GM12878 (cell line): ENCODE results near the gene NMT1. TPM values are rescaled to one million over a fixed set of nuclear protein-coding genes. Genes with fewer than 3 reads are reported as not detected.

Experiments used
- ATAC-seq: fragments of 200-7000 bp; cut with Tn5 transposase; 3 replicates; pipeline ENCODE4 v1.9.1; 2020; ENCODE audit warnings: mild to moderate bottlenecking, moderate library complexity
- BruUV-seq: library from RNA; stranded (reverse); fragments of 400-500 nt; replicated peaks from 2 replicates; lab custom pipeline; 2021; lab: Mats Ljungman, UMichigan
- CTCF ChIA-PET: fragments of 300-600 bp; sonication (Branson Sonifier 250); formaldehyde crosslinking; extraction: SDS; loops from one replicate; lab custom pipeline; 2021; ENCODE audit warnings: inconsistent platforms; lab: Yijun Ruan, JAX
- POLR2A ChIA-PET: fragments of 350-600 bp; formaldehyde crosslinking; extraction: SDS; loops from one replicate; lab custom pipeline; 2021; ENCODE audit warnings: inconsistent platforms; lab: Charles Lee
- RAD21 ChIA-PET: fragments of 300-600 bp; sonication (Branson Sonifier 250); formaldehyde crosslinking; loops from one replicate; lab custom pipeline; 2023; ENCODE audit warnings: antibody characterized with exemption; ENCODE audit not compliant: unreplicated experiment; lab: Charles Lee
- SMC1A ChIA-PET: fragments of 300-600 bp; sonication (Branson Sonifier 250); formaldehyde crosslinking; loops from one replicate; lab custom pipeline; 2023; ENCODE audit not compliant: unreplicated experiment, uncharacterized antibody; lab: Charles Lee
- DNase-seq: peaks from one replicate; pipeline ENCODE4 v3.0.0-alpha.2; 2011; ENCODE audit warnings: low read depth, low spot score
- FAIRE-seq: peaks from 3 replicates; lab custom pipeline; 2011; peaks lifted over from hg19 to GRCh38; lab: Jason Lieb, UNC
- H2AFZ ChIP-seq: 2 replicates; pipeline ENCODE4 v1.6.0; 2011; ENCODE audit warnings: low read depth, low read length, control low read depth; ENCODE audit not compliant: control insufficient read depth
- H3K27ac ChIP-seq: 2 replicates; pipeline ENCODE4 v1.5.1; 2011; ENCODE audit warnings: control low read depth; ENCODE audit not compliant: control insufficient read depth, insufficient read depth
- H3K27me3 ChIP-seq, 2 experiments: replicated peaks in 1 of 2; 2 replicates each; pipeline versions ENCODE4 v1.6.0 to v1.6.1; 2011; ENCODE audit warnings: low read length in 1 of 2; ENCODE audit not compliant: control insufficient read depth in 2 of 2, insufficient read depth in 2 of 2
- H3K36me3 ChIP-seq, 2 experiments: 2 replicates each; pipeline ENCODE4 v1.5.1; 2011; ENCODE audit warnings: low read length in 1 of 2; ENCODE audit not compliant: control insufficient read depth in 2 of 2, insufficient read depth in 2 of 2
- H3K4me1 ChIP-seq: 2 replicates; pipeline ENCODE4 v1.6.1; 2011; ENCODE audit warnings: mild to moderate bottlenecking, low read length, moderate library complexity, mixed read lengths; ENCODE audit not compliant: control insufficient read depth, insufficient read depth
- H3K4me2 ChIP-seq: 2 replicates; pipeline ENCODE4 v1.6.0; 2011; ENCODE audit warnings: control low read depth; ENCODE audit not compliant: control insufficient read depth, insufficient read depth
- H3K4me3 ChIP-seq: fragments of 200-600 bp; sonication (generic); 2 replicates; pipeline ENCODE4 v1.5.1; 2016
- H3K79me2 ChIP-seq: 2 replicates; pipeline ENCODE4 v1.6.0; 2011; ENCODE audit warnings: low read length; ENCODE audit not compliant: control insufficient read depth, insufficient read depth
- H3K9ac ChIP-seq: 2 replicates; pipeline ENCODE4 v1.8.0; 2011; ENCODE audit warnings: low read length, control low read depth, mixed read lengths; ENCODE audit not compliant: control insufficient read depth, insufficient read depth
- H3K9me3 ChIP-seq: replicated peaks from 3 replicates; pipeline ENCODE4 v1.5.1; 2011; ENCODE audit warnings: mild to moderate bottlenecking, low read length; ENCODE audit not compliant: control insufficient read depth, insufficient read depth
- H4K20me1 ChIP-seq: 2 replicates; pipeline ENCODE4 v1.6.0; 2011; ENCODE audit not compliant: control insufficient read depth, insufficient read depth
- CBX5 ChIP-seq: sonication (generic); IDR thresholded peaks from 2 replicates; pipeline ENCODE4 v1.6.1; 2016; ENCODE audit warnings: low read depth, moderate library complexity, mild to moderate bottlenecking, inconsistent platforms
- EED ChIP-seq: sonication (generic); IDR thresholded peaks from 2 replicates; pipeline ENCODE4 v1.6.1; 2016; ENCODE audit warnings: antibody characterized with exemption, low read depth
- EGR1 ChIP-seq, 2 experiments: IDR thresholded peaks; 1 replicate in 1 of 2; 2 replicates in 1 of 2; pipeline ENCODE4 v1.6.1; 2011 to 2012; ENCODE audit warnings: low read depth in 2 of 2, low read length in 2 of 2, borderline replicate concordance in 1 of 2, mild to moderate bottlenecking in 1 of 2, moderate library complexity in 1 of 2
- IKZF2 ChIP-seq, 2 experiments: fragments of 450-650 bp; IDR thresholded peaks; 2 replicates each; pipeline ENCODE4 v1.6.1; 2017; ENCODE audit warnings: mild to moderate bottlenecking in 2 of 2, moderate library complexity in 2 of 2
- KLF5 ChIP-seq: fragments of 450-650 bp; IDR thresholded peaks from 2 replicates; pipeline ENCODE4 v1.6.1; 2014; ENCODE audit warnings: mild to moderate bottlenecking; ENCODE audit not compliant: partially characterized antibody
- MEF2A ChIP-seq: IDR thresholded peaks from 2 replicates; pipeline ENCODE4 v1.6.1; 2011; ENCODE audit warnings: low read depth, mild to moderate bottlenecking, low read length, moderate library complexity; ENCODE audit not compliant: insufficient read depth
- MXI1 ChIP-seq: fragments of 150-350 bp; IDR thresholded peaks from 2 replicates; pipeline ENCODE4 v1.6.1; 2011; ENCODE audit warnings: low read depth, mild to moderate bottlenecking, inconsistent platforms, low read length, improper control_type of control experiment
- NFIC ChIP-seq: IDR thresholded peaks from 2 replicates; pipeline ENCODE4 v1.6.1; 2012; ENCODE audit warnings: low read depth, mild to moderate bottlenecking, inconsistent platforms, low read length, moderate library complexity
- RAD21 ChIP-seq: IDR thresholded peaks from 2 replicates; pipeline ENCODE4 v1.6.1; 2011; ENCODE audit warnings: mild to moderate bottlenecking, low read depth, low read length, moderate library complexity; ENCODE audit not compliant: insufficient read depth
- RBBP5 ChIP-seq: fragments of 200-600 bp; sonication (generic); conservative IDR thresholded peaks from 2 replicates; pipeline ENCODE4 v1.6.1; 2016
- SREBF1 ChIP-seq: IDR thresholded peaks from 2 replicates; pipeline ENCODE4 v1.6.1; 2012; ENCODE audit warnings: mild to moderate bottlenecking, low read length
- WGBS: methylation state at CpG from one replicate; pipeline ENCODE4 v1.1.6; 2016; ENCODE audit warnings: low lambda C conversion rate; ENCODE audit not compliant: insufficient replicate concordance, insufficient coverage; ENCODE audit errors: missing lambda C conversion rate; 5-methylcytosine and 5-hydroxymethylcytosine counted together
- in situ Hi-C: fragments of 300-500 bp; cut with MboI; formaldehyde crosslinking; loops from 9 replicates; pipeline ENCODE4 v1.14.3; 2018; ENCODE audit warnings: mixed read lengths
- intact Hi-C: fragments of 100-400 bp; cut with micrococcal nuclease; formaldehyde crosslinking; loops from one replicate; pipeline ENCODE4 v1.14.2; 2022; ENCODE audit not compliant: unreplicated experiment
- polyA plus RNA-seq, 11 experiments: library from polyadenylated mRNA; depleted of rRNA in 4 of 11; unstranded in 6 of 11; stranded (reverse) in 5 of 11; fragments of >200 nt; fragmentation: Nextera tagmentation in 4 of 11; fragmentation: Illumina TruSeq in 1 of 11; extraction: Ambion mirVana in 4 of 11; extraction: Trizol in 1 of 11; gene quantifications; 1 replicate in 1 of 11; 2 replicates in 10 of 11; pipeline versions ENCODE4 v1.2.1 to v1.2.3, GENCODE V29; 2011 to 2016; ENCODE audit warnings: inconsistent platforms in 2 of 11, missing spikeins in 2 of 11, low read depth in 1 of 11
- total RNA-seq, 4 experiments: library from RNA; depleted of rRNA in 3 of 4; stranded (reverse); fragments of >200 nt in 3 of 4; fragmentation: Illumina TruSeq in 1 of 4; extraction: Trizol in 1 of 4; gene quantifications; 2 replicates each; pipeline versions ENCODE4 v1.2.1 to v1.2.3, GENCODE V29; 2013 to 2021
- TF ChIP-seq, protein P1 (sequence below): fragments of 450-650 bp; conservative IDR thresholded peaks from 2 replicates; pipeline ENCODE4 v1.6.1; 2017; ENCODE audit warnings: mild to moderate bottlenecking, moderate library complexity
- TF ChIP-seq, protein P2 (sequence below): fragments of 450-650 bp; IDR thresholded peaks from 2 replicates; pipeline ENCODE4 v1.6.1; 2017; ENCODE audit warnings: antibody characterized with exemption, mild to moderate bottlenecking, moderate library complexity
- TF ChIP-seq, protein P3 (sequence below): fragments of 450-650 bp; IDR thresholded peaks from 2 replicates; pipeline ENCODE4 v1.6.1; 2017; ENCODE audit warnings: borderline replicate concordance
- TF ChIP-seq, protein P4 (sequence below): IDR thresholded peaks from 2 replicates; pipeline ENCODE4 v1.6.1; 2012; ENCODE audit warnings: low read depth, low read length, improper control_type of control experiment

Gene NMT1
- total and polyA plus RNA-seq, 10 of the 15 experiments (the other 5 are each of a cell fraction or from before 2014, with no cell fraction given) = 96.7 to 395 (median 222) TPM

DNA sequence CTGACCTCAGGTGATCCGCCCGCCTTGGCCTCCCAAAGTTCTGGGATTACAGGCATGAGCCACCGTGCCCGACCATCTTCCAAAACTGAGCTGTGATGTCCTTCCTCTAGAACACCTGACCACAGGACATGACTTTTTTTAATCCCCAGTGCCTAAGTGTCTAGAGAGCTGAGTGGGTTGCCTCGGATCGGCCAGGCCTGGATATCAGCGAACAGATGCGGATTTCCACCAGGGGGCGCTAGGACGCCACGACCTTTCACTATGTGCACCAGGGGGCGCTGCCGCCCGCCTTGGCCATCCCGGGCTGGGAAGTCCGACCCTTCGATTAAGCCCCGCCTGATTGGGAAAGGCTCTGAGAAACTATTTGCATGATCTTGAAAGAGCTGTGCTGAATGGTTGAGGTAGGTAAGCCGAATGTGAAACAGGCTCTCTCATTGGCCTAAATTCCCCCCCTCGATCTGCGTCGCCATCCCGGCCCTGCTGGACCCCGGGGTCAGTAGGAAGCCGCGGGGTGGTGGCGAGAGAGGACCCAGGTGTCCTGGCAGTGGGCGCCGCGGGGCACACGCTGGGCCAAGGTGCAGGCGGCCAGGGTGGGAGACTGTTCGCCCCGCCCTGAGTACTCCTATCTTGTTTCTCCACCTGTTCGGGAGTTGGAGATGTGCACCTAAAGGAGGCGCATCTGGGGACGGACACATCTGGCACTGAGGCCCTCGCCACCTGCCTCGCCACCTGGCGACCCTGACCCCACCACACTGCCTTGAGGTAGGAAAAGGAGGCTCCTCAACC is 74.3 kb downstream of the NMT1 start, which contains the start of gene ACBD4:
Gene ACBD4 (plus strand): TSS at position 496 of the 786 bp plus-strand sequence. CDS start 458 bp downstream, outside the sequence.
- BruUV-seq = no TSS peak
- H3K9ac ChIP-seq = peak within 1 kb of the TSS; percentile 85
- in situ Hi-C loops = loop anchor here (5.0 kb wide), 1 partner anchor 62 kb away; no protein-coding TSS in a partner anchor
- TF ChIP-seq MEF2A = peak; percentile 73
- TF ChIP-seq, protein P1, sequence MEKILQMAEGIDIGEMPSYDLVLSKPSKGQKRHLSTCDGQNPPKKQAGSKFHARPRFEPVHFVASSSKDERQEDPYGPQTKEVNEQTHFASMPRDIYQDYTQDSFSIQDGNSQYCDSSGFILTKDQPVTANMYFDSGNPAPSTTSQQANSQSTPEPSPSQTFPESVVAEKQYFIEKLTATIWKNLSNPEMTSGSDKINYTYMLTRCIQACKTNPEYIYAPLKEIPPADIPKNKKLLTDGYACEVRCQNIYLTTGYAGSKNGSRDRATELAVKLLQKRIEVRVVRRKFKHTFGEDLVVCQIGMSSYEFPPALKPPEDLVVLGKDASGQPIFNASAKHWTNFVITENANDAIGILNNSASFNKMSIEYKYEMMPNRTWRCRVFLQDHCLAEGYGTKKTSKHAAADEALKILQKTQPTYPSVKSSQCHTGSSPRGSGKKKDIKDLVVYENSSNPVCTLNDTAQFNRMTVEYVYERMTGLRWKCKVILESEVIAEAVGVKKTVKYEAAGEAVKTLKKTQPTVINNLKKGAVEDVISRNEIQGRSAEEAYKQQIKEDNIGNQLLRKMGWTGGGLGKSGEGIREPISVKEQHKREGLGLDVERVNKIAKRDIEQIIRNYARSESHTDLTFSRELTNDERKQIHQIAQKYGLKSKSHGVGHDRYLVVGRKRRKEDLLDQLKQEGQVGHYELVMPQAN = peak; percentile 48; the same call in 1 of the 2 replicates
- TF ChIP-seq, protein P2, sequence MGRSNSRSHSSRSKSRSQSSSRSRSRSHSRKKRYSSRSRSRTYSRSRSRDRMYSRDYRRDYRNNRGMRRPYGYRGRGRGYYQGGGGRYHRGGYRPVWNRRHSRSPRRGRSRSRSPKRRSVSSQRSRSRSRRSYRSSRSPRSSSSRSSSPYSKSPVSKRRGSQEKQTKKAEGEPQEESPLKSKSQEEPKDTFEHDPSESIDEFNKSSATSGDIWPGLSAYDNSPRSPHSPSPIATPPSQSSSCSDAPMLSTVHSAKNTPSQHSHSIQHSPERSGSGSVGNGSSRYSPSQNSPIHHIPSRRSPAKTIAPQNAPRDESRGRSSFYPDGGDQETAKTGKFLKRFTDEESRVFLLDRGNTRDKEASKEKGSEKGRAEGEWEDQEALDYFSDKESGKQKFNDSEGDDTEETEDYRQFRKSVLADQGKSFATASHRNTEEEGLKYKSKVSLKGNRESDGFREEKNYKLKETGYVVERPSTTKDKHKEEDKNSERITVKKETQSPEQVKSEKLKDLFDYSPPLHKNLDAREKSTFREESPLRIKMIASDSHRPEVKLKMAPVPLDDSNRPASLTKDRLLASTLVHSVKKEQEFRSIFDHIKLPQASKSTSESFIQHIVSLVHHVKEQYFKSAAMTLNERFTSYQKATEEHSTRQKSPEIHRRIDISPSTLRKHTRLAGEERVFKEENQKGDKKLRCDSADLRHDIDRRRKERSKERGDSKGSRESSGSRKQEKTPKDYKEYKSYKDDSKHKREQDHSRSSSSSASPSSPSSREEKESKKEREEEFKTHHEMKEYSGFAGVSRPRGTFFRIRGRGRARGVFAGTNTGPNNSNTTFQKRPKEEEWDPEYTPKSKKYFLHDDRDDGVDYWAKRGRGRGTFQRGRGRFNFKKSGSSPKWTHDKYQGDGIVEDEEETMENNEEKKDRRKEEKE = no peak
- peak; percentile 68 for TF ChIP-seq MXI1
- no peak for TF ChIP-seq NFIC
- TF ChIP-seq IKZF2 (IDR thresholded peaks at IDR 0.05) = peak; percentile 82 to 83
- TF ChIP-seq CBX5 = no peak
- TF ChIP-seq, protein P3, sequence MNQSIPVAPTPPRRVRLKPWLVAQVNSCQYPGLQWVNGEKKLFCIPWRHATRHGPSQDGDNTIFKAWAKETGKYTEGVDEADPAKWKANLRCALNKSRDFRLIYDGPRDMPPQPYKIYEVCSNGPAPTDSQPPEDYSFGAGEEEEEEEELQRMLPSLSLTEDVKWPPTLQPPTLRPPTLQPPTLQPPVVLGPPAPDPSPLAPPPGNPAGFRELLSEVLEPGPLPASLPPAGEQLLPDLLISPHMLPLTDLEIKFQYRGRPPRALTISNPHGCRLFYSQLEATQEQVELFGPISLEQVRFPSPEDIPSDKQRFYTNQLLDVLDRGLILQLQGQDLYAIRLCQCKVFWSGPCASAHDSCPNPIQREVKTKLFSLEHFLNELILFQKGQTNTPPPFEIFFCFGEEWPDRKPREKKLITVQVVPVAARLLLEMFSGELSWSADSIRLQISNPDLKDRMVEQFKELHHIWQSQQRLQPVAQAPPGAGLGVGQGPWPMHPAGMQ = no peak
- peak; percentile 56 for TF ChIP-seq KLF5
- TF ChIP-seq, protein P4, sequence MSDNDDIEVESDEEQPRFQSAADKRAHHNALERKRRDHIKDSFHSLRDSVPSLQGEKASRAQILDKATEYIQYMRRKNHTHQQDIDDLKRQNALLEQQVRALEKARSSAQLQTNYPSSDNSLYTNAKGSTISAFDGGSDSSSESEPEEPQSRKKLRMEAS = no peak
- no peak for TF ChIP-seq RBBP5
- 0 out of 2 replicates have a peak, but pooled peaks have one; percentile 22 for TF ChIP-seq EED
- no peak for TF ChIP-seq SREBF1
- peak; percentile 94 for TF ChIP-seq RAD21
- peak in 1 of 2 experiments; percentile 35; a peak in 1 of 3 replicates for TF ChIP-seq EGR1 (IDR thresholded peaks at IDR 0.05; ENCODE audit: borderline replicate concordance in 1 of 2, low read depth in 2 of 2, low read length in 2 of 2)

More for the DNA sequence above, 74.3 kb downstream of the NMT1 start, which contains the start of gene ACBD4:
- POLR2A ChIA-PET = interaction anchor here (0.6 to 2.4 kb wide), 8 partner anchors 9 to 177 kb away, joined by 3 to 49 read pairs (median 4); partner anchors contain the start of genes HEXIM1 and NMT1
- CTCF ChIA-PET = interaction anchor here (0.5 to 9.4 kb wide), 80 partner anchors 10 to 717 kb away, joined by 3 to 291 read pairs (median 4); partner anchors contain the start of genes FZD2, HEXIM1, HEXIM2 and NMT1
- intact Hi-C loops = loop anchor here (1.0 kb wide), 3 partner anchors 17 to 215 kb away; no protein-coding TSS in a partner anchor
- FAIRE-seq (peak; percentile 100), DNase-seq (peak; percentile 97), ATAC-seq (peak; percentile 90)
- SMC1A ChIA-PET = interaction anchor here (0.6 to 3.4 kb wide), 26 partner anchors 9 to 360 kb away, joined by 3 to 81 read pairs (median 4); partner anchors contain the start of genes HEXIM1 and HEXIM2
- peak within 1 kb of the TSS; percentile 84 for H3K4me3 ChIP-seq
- peak within 1 kb of the TSS; percentile 73 for H2AFZ ChIP-seq
- peaks cover 8% of the 10 kb centered on the region for H3K4me1 ChIP-seq
- peak within 1 kb of the TSS; percentile 99 for H3K4me2 ChIP-seq
- WGBS = 6% methylated on average over 40 of the region's 40 CpGs
- no peaks in the 10 kb centered on the region for H3K27me3 ChIP-seq
- RAD21 ChIA-PET = interaction anchor here (0.6 to 3.2 kb wide), 40 partner anchors 9 to 360 kb away, joined by 3 to 121 read pairs (median 4); partner anchors contain the start of genes EFTUD2, HEXIM1, HEXIM2 and MAP3K14
- H3K36me3 ChIP-seq = no peaks in the 10 kb centered on the region
- H4K20me1 ChIP-seq = no peaks in the 10 kb centered on the region
- H3K9me3 ChIP-seq = no peaks in the 10 kb centered on the region
- peaks cover 4% of the 10 kb centered on the region for H3K79me2 ChIP-seq
- peak within 1 kb of the TSS; percentile 28 for H3K27ac ChIP-seq
